H9 (cell line): ENCODE data around the gene MDGA2. TPM values are rescaled to one million over a fixed set of nuclear protein-coding genes. Genes with fewer than 3 reads are reported as not detected.

Experiments
- DNase-seq: peaks from one replicate; pipeline ENCODE4 v3.0.0-alpha.2; 2017
- H2AFZ ChIP-seq: one replicate; pipeline ENCODE4 v1.6.1; 2013; ENCODE audit warnings: mild to moderate bottlenecking, low read length, control low read depth, moderate library complexity
- H2AK5ac ChIP-seq: 2 replicates; pipeline ENCODE4 v1.6.1; 2013; ENCODE audit warnings: low read length, control low read depth, mixed read lengths; ENCODE audit not compliant: insufficient read length
- H2BK120ac ChIP-seq: one replicate; pipeline ENCODE4 v1.6.1; 2013; ENCODE audit warnings: low read depth, mild to moderate bottlenecking, low read length, control low read depth, inconsistent platforms; ENCODE audit not compliant: poor library complexity, severe bottlenecking
- H2BK12ac ChIP-seq: 2 replicates; pipeline ENCODE4 v1.6.1; 2013; ENCODE audit warnings: low read length, control low read depth, mixed read lengths, low read depth; ENCODE audit not compliant: insufficient read length
- H2BK15ac ChIP-seq: 2 replicates; pipeline ENCODE4 v1.6.1; 2013; ENCODE audit warnings: low read depth, low read length, control low read depth
- H2BK20ac ChIP-seq: one replicate; pipeline ENCODE4 v1.6.1; 2013; ENCODE audit warnings: low read depth, mild to moderate bottlenecking, low read length, control low read depth, inconsistent platforms; ENCODE audit not compliant: poor library complexity, severe bottlenecking
- H2BK5ac ChIP-seq: 2 replicates; pipeline ENCODE4 v1.6.1; 2013; ENCODE audit warnings: low read length, control low read depth, mixed read lengths; ENCODE audit not compliant: insufficient read length
- H3K14ac ChIP-seq: 2 replicates; pipeline ENCODE4 v1.6.1; 2013; ENCODE audit warnings: low read length, control low read depth; ENCODE audit not compliant: insufficient read depth
- H3K18ac ChIP-seq: 2 replicates; pipeline ENCODE4 v1.6.1; 2013; ENCODE audit warnings: low read depth, mild to moderate bottlenecking, mixed read lengths, low read length, control low read depth; ENCODE audit not compliant: insufficient read length
- H3K23ac ChIP-seq: 2 replicates; pipeline ENCODE4 v1.6.1; 2013; ENCODE audit warnings: low read length, control low read depth, mixed read lengths, low read depth; ENCODE audit not compliant: insufficient read length
- H3K23me2 ChIP-seq: 2 replicates; pipeline ENCODE4 v1.6.1; 2013; ENCODE audit warnings: low read depth, mild to moderate bottlenecking, mixed read lengths, low read length, control low read depth; ENCODE audit not compliant: insufficient read length, poor library complexity, severe bottlenecking
- H3K27ac ChIP-seq: 2 replicates; pipeline ENCODE4 v1.5.1; 2013; ENCODE audit warnings: low read length, control low read depth, mixed read lengths, low read depth; ENCODE audit not compliant: insufficient read length
- H3K27me3 ChIP-seq: 2 replicates; pipeline ENCODE4 v1.6.1; 2013; ENCODE audit warnings: low read length, control low read depth, inconsistent platforms; ENCODE audit not compliant: insufficient read depth
- H3K4ac ChIP-seq: 2 replicates; pipeline ENCODE4 v1.6.1; 2013; ENCODE audit warnings: low read depth, mild to moderate bottlenecking, control low read depth, inconsistent platforms, low read length, moderate library complexity
- H3K4me1 ChIP-seq: 2 replicates; pipeline ENCODE4 v1.6.1; 2013; ENCODE audit warnings: low read length, control low read depth, inconsistent platforms; ENCODE audit not compliant: insufficient read depth
- H3K4me2 ChIP-seq: 2 replicates; pipeline ENCODE4 v1.6.1; 2013; ENCODE audit warnings: low read length, control low read depth, mixed read lengths; ENCODE audit not compliant: insufficient read length, insufficient read depth
- H3K56ac ChIP-seq: 2 replicates; pipeline ENCODE4 v1.6.1; 2013; ENCODE audit warnings: low read depth, mild to moderate bottlenecking, mixed read lengths, low read length, control low read depth; ENCODE audit not compliant: insufficient read length
- H3K79me1 ChIP-seq: 2 replicates; pipeline ENCODE4 v1.6.1; 2013; ENCODE audit warnings: low read depth, mild to moderate bottlenecking, moderate library complexity, low read length, control low read depth, inconsistent platforms; ENCODE audit not compliant: insufficient read depth, poor library complexity, severe bottlenecking
- H3K79me2 ChIP-seq: 2 replicates; pipeline ENCODE4 v1.6.1; 2013; ENCODE audit warnings: low read length, control low read depth, inconsistent platforms; ENCODE audit not compliant: insufficient read depth
- H3K9ac ChIP-seq: 2 replicates; pipeline ENCODE4 v1.6.1; 2013; ENCODE audit warnings: low read length, control low read depth, mixed read lengths; ENCODE audit not compliant: insufficient read length; ENCODE audit errors: extremely low read depth
- H3K9me3 ChIP-seq: one replicate; pipeline ENCODE4 v1.6.1; 2013; ENCODE audit warnings: low read depth, low read length, inconsistent platforms; ENCODE audit not compliant: control insufficient read depth
- H3T11ph ChIP-seq: one replicate; pipeline ENCODE4 v1.6.1; 2013; ENCODE audit warnings: mild to moderate bottlenecking, low read length, control low read depth, inconsistent platforms
- H4K20me1 ChIP-seq: one replicate; pipeline ENCODE4 v1.6.1; 2013; ENCODE audit not compliant: control insufficient read depth, insufficient read length, insufficient read depth
- H4K5ac ChIP-seq: 2 replicates; pipeline ENCODE4 v1.6.1; 2013; ENCODE audit warnings: low read depth, mild to moderate bottlenecking, mixed read lengths, low read length, control low read depth; ENCODE audit not compliant: insufficient read length
- H4K8ac ChIP-seq: replicated peaks from 2 replicates; pipeline ENCODE4 v1.6.1; 2013; ENCODE audit warnings: low read length, control low read depth, mixed read lengths, low read depth; ENCODE audit not compliant: insufficient read length
- H4K91ac ChIP-seq: 2 replicates; pipeline ENCODE4 v1.6.1; 2013; ENCODE audit warnings: low read depth, mild to moderate bottlenecking, moderate library complexity, mixed read lengths, low read length, control low read depth; ENCODE audit not compliant: insufficient read length
- H3K27ac Mint-ChIP-seq, 3 experiments: 2 replicates in 2 of 3; 3 replicates in 1 of 3; pipeline ENCODE4 v1.8.0; 2020 to 2021; ENCODE audit warnings: mixed read lengths in 3 of 3, mild to moderate bottlenecking in 1 of 3, moderate library complexity in 1 of 3
- H3K27me3 Mint-ChIP-seq: 2 replicates; pipeline ENCODE4 v1.8.0; 2021; ENCODE audit warnings: low read depth, mild to moderate bottlenecking, moderate library complexity, mixed read lengths
- H3K36me3 Mint-ChIP-seq, 3 experiments: 2 replicates in 2 of 3; 3 replicates in 1 of 3; pipeline ENCODE4 v1.8.0; 2020 to 2021; ENCODE audit warnings: low read depth in 3 of 3, mixed read lengths in 3 of 3; ENCODE audit not compliant: insufficient read depth in 1 of 3
- H3K4me1 Mint-ChIP-seq, 2 experiments: 2 replicates each; pipeline ENCODE4 v1.8.0; 2020; ENCODE audit warnings: mixed read lengths in 2 of 2
- H3K4me3 Mint-ChIP-seq, 2 experiments: 2 replicates in 1 of 2; 3 replicates in 1 of 2; pipeline ENCODE4 v1.8.0; 2020 to 2021; ENCODE audit warnings: mild to moderate bottlenecking in 2 of 2, mixed read lengths in 2 of 2, moderate library complexity in 1 of 2
- H3K9me3 Mint-ChIP-seq, 2 experiments: 2 replicates in 1 of 2; 3 replicates in 1 of 2; pipeline ENCODE4 v1.8.0; 2020; ENCODE audit warnings: mild to moderate bottlenecking in 2 of 2, mixed read lengths in 2 of 2, moderate library complexity in 1 of 2
- CTCF ChIP-seq: fragments of 200-600 bp; sonication (generic); conservative IDR thresholded peaks from 3 replicates; pipeline ENCODE4 v1.8.0; 2021; ENCODE audit warnings: antibody characterized with exemption, mild to moderate bottlenecking
- WGBS: extraction: QIAGEN DNeasy Blood & Tissue Kit; methylation state at CpG from one replicate; pipeline ENCODE4 v1.1.7; 2013; ENCODE audit warnings: missing lambda C conversion rate, low lambda C conversion rate, mixed read lengths; ENCODE audit not compliant: insufficient read length; ENCODE audit errors: extremely low coverage; 5-methylcytosine and 5-hydroxymethylcytosine counted together
- total RNA-seq: library from RNA; stranded (reverse); gene quantifications from 2 replicates; pipeline ENCODE4 v1.2.1, GENCODE V29; 2021

Gene MDGA2
- total RNA-seq, 1 experiment from 2014 or later: 1.9 TPM

GRCh38 chr14:47065326-47065725, 610.1 kb downstream of the MDGA2 start:
- no peak overlapping the region for H3K14ac ChIP-seq
- Mint-ChIP-seq H3K36me3 (no peaks in the 10 kb centered on the region), H3K4me1 (peaks cover 7 to 25% of the 10 kb centered on the region in 2 experiments), H3K9me3 (no peaks in the 10 kb centered on the region), H3K4me3 (no peak overlapping the region), H3K27ac (no peak overlapping the region), H3K27me3 (no peaks in the 10 kb centered on the region)
- no peak overlapping the region for H2BK120ac ChIP-seq
- no peak overlapping the region for H3K56ac ChIP-seq
- no peak overlapping the region for H2BK5ac ChIP-seq
- no peak overlapping the region for H2AFZ ChIP-seq
- H4K8ac ChIP-seq: no peak overlapping the region
- H2BK20ac ChIP-seq: no peak overlapping the region
- H2AK5ac ChIP-seq: no peak overlapping the region
- H2BK15ac ChIP-seq: no peak overlapping the region
- no peaks in the 10 kb centered on the region for H3K27me3 ChIP-seq
- no peak overlapping the region for H2BK12ac ChIP-seq
- H3K4me2 ChIP-seq: no peak overlapping the region
- H3K4me1 ChIP-seq: no peaks in the 10 kb centered on the region
- TF ChIP-seq CTCF: no peak
- no peaks in the 10 kb centered on the region for H3K79me2 ChIP-seq
- H3K23ac ChIP-seq: no peak overlapping the region
- no peak overlapping the region for H4K91ac ChIP-seq
- H3T11ph ChIP-seq: no peak overlapping the region
- no peak overlapping the region for H3K9ac ChIP-seq
- H3K18ac ChIP-seq: no peak overlapping the region
- H3K79me1 ChIP-seq: no peaks in the 10 kb centered on the region
- H3K4ac ChIP-seq: no peak overlapping the region
- H4K5ac ChIP-seq: no peak overlapping the region
- no peaks in the 10 kb centered on the region for H4K20me1 ChIP-seq
- no CpG with 5 or more reads among the region's 1 CpG for WGBS
- H3K23me2 ChIP-seq: no peaks in the 10 kb centered on the region
- no peak for DNase-seq
- no peak overlapping the region for H3K27ac ChIP-seq
- no peaks in the 10 kb centered on the region for H3K9me3 ChIP-seq
